CMK (cell line): ENCODE data around the gene RAVER1.
"Not testable (repeated sequence)": the region's sequence is repeated elsewhere in the genome, so short reads cannot be mapped to it uniquely, and the experiment has no call there.

Experiments used
- DNase-seq: peaks from one replicate; pipeline ENCODE4 v3.0.0-alpha.2; 2010; ENCODE audit warnings: low read depth

RAVER1 gene

GRCh38 chr19:10290357-10290875 lies 42.9 kb downstream of the RAVER1 start:
- DNase-seq, result no peak

GRCh38 chr19:10289836-10290356 lies 43.4 kb downstream of the RAVER1 start, which contains the start of gene ICAM5:
ICAM5 (plus strand) TSS chr19:10289952; CDS start chr19:10290044, 92 bp downstream.
- DNase-seq, result no peak

- peak; percentile 87 for DNase-seq
Measured at GRCh38 chr19:10289167-10289835, 44.0 kb downstream of the RAVER1 start.

GRCh38 chr19:10288662-10289166 lies 44.6 kb downstream of the RAVER1 start:
- peak; percentile 74 for DNase-seq

GRCh38 chr19:10286803-10287737 lies 46.3 kb downstream of the RAVER1 start, which contains the start of gene ICAM4:
ICAM4 (plus strand) TSS chr19:10286955; CDS start chr19:10287013, 58 bp downstream.
- peak; percentile 68 for DNase-seq

- no peak for DNase-seq
Measured at GRCh38 chr19:10285393-10285792, 47.9 kb downstream of the RAVER1 start.

GRCh38 chr19:10284960-10285278 lies 48.4 kb downstream of the RAVER1 start:
- DNase-seq, result no peak

GRCh38 chr19:10284065-10284959 lies 49.0 kb downstream of the RAVER1 start:
- DNase-seq, result no peak

- no peak for DNase-seq
Measured at GRCh38 chr19:10283301-10284064, 49.8 kb downstream of the RAVER1 start.

- DNase-seq, result not testable (repeated sequence)
Measured at GRCh38 chr19:10282043-10282442, 51.3 kb downstream of the RAVER1 start.

- no peak for DNase-seq
Measured at GRCh38 chr19:10279737-10280442, 53.4 kb downstream of the RAVER1 start.

GRCh38 chr19:10278935-10279334 lies 54.4 kb downstream of the RAVER1 start:
- DNase-seq, result no peak

- no peak for DNase-seq
Measured at GRCh38 chr19:10277795-10278589, 55.3 kb downstream of the RAVER1 start.

GRCh38 chr19:10274589-10274988 lies 58.7 kb downstream of the RAVER1 start:
- DNase-seq, result no peak

GRCh38 chr19:10271543-10272086 lies 61.7 kb downstream of the RAVER1 start:
- DNase-seq, result no peak

GRCh38 chr19:10270616-10271394 lies 62.5 kb downstream of the RAVER1 start, which contains the start of gene ICAM1:
ICAM1 (plus strand) TSS chr19:10271120; CDS start chr19:10271160, 40 bp downstream.
- no peak for DNase-seq

GRCh38 chr19:10270180-10270615 lies 63.1 kb downstream of the RAVER1 start:
- peak; percentile 94 for DNase-seq
